Neural crest cell (in vitro differentiated cells): ENCODE measurements around the gene PGAP6. TPM values are rescaled to one million over a fixed set of nuclear protein-coding genes. Genes with fewer than 3 reads are reported as not detected.

Experiments
- DNase-seq: peaks from one replicate; pipeline ENCODE4 v3.0.0; 2021; ENCODE audit warnings: low read depth, mixed read lengths, low spot score
- H3K27ac Mint-ChIP-seq: one replicate; pipeline ENCODE4 v1.8.0; 2021; ENCODE audit warnings: mild to moderate bottlenecking, mixed read lengths; ENCODE audit not compliant: unreplicated experiment
- H3K27me3 Mint-ChIP-seq: 2 replicates; pipeline ENCODE4 v1.8.0; 2021; ENCODE audit warnings: low read depth, mild to moderate bottlenecking, mixed read lengths
- H3K36me3 Mint-ChIP-seq: 2 replicates; pipeline ENCODE4 v1.8.0; 2021; ENCODE audit warnings: low read depth, mild to moderate bottlenecking, mixed read lengths
- H3K4me1 Mint-ChIP-seq: 2 replicates; pipeline ENCODE4 v1.8.0; 2021; ENCODE audit warnings: mixed read lengths
- H3K4me3 Mint-ChIP-seq: one replicate; pipeline ENCODE4 v1.8.0; 2021; ENCODE audit warnings: mild to moderate bottlenecking, mixed read lengths
- H3K9me3 Mint-ChIP-seq: 2 replicates; pipeline ENCODE4 v1.8.0; 2021; ENCODE audit warnings: mixed read lengths
- CTCF ChIP-seq: fragments of 200-600 bp; sonication (generic); conservative IDR thresholded peaks from 2 replicates; pipeline ENCODE4 v1.5.0; 2021; ENCODE audit warnings: antibody characterized with exemption, mild to moderate bottlenecking
- total RNA-seq: library from RNA; stranded (reverse); gene quantifications from 2 replicates; pipeline ENCODE4 v1.2.1, GENCODE V29; 2021

PGAP6 gene
- total RNA-seq, 1 donor from 2014 or later, result 62.0 TPM

- H3K4me1 Mint-ChIP-seq, result peaks cover 5% of the 10 kb centered on the region
- H3K4me3 Mint-ChIP-seq, result peak overlapping the region; percentile 70
- no peak overlapping the region for H3K27ac Mint-ChIP-seq
- DNase-seq, result peak; percentile 63
- H3K36me3 Mint-ChIP-seq, result no peaks in the 10 kb centered on the region
- no peaks in the 10 kb centered on the region for H3K9me3 Mint-ChIP-seq
- H3K27me3 Mint-ChIP-seq, result peaks cover 5% of the 10 kb centered on the region
- peak; percentile 71 for TF ChIP-seq CTCF
These were observed 19.7 kb downstream of the PGAP6 start for GRCh38 chr16:361872-362701.

- H3K27ac Mint-ChIP-seq, result no peak overlapping the region
- DNase-seq, result no peak
- H3K4me3 Mint-ChIP-seq, result peak overlapping the region; percentile 70
- no peaks in the 10 kb centered on the region for H3K36me3 Mint-ChIP-seq
- TF ChIP-seq CTCF, result no peak
- peaks cover 5% of the 10 kb centered on the region for H3K4me1 Mint-ChIP-seq
- peaks cover 5% of the 10 kb centered on the region for H3K27me3 Mint-ChIP-seq
- H3K9me3 Mint-ChIP-seq, result no peaks in the 10 kb centered on the region
These were observed 20.4 kb downstream of the PGAP6 start for GRCh38 chr16:361341-361871.

GRCh38 chr16:360698-361336 is 21.0 kb downstream of the PGAP6 start:
- Mint-ChIP-seq H3K9me3 (no peaks in the 10 kb centered on the region), H3K27me3 (peaks cover 5% of the 10 kb centered on the region), H3K27ac (peak overlapping the region; percentile 57), H3K36me3 (no peaks in the 10 kb centered on the region), H3K4me1 (peaks cover 5% of the 10 kb centered on the region), H3K4me3 (no peak overlapping the region)
- DNase-seq, result no peak
- no peak for TF ChIP-seq CTCF

GRCh38 chr16:359871-360697 is 21.7 kb downstream of the PGAP6 start:
- no peak overlapping the region for H3K27ac Mint-ChIP-seq
- no peak for TF ChIP-seq CTCF
- H3K27me3 Mint-ChIP-seq, result peaks cover 5% of the 10 kb centered on the region
- no peaks in the 10 kb centered on the region for H3K9me3 Mint-ChIP-seq
- no peaks in the 10 kb centered on the region for H3K36me3 Mint-ChIP-seq
- peaks cover 5% of the 10 kb centered on the region for H3K4me1 Mint-ChIP-seq
- H3K4me3 Mint-ChIP-seq, result no peak overlapping the region
- no peak for DNase-seq

- Mint-ChIP-seq H3K27ac (no peak overlapping the region), H3K9me3 (no peaks in the 10 kb centered on the region)
These were observed 22.6 kb downstream of the PGAP6 start for GRCh38 chr16:359067-359763.

More at GRCh38 chr16:359067-359763, 22.6 kb downstream of the PGAP6 start:
- TF ChIP-seq CTCF, result no peak
- peaks cover 5% of the 10 kb centered on the region for H3K4me1 Mint-ChIP-seq
- H3K4me3 Mint-ChIP-seq, result no peak overlapping the region
- no peak for DNase-seq
- peaks cover 5% of the 10 kb centered on the region for H3K27me3 Mint-ChIP-seq
- no peaks in the 10 kb centered on the region for H3K36me3 Mint-ChIP-seq
